Tibial nerve (tissue), 4 donors: ENCODE measurements around the gene MME. TPM values are rescaled to one million over a fixed set of nuclear protein-coding genes. Genes with fewer than 3 reads are reported as not detected.

Experiments
- DNase-seq, 2 donors: peaks; one replicate each; pipeline ENCODE4 v3.0.0-alpha.2; 2019; ENCODE audit warnings: low spot score in 2 of 2
- H3K27ac ChIP-seq, 4 donors: fragments of 200-600 bp; sonication (generic) in 3 of 4; one replicate each; pipeline ENCODE4 v1.5.1; 2017 to 2019; ENCODE audit warnings: mild to moderate bottlenecking in 1 of 4
- H3K27me3 ChIP-seq, 2 donors: fragments of 200-600 bp; sonication (generic) in 1 of 2; one replicate each; pipeline versions ENCODE4 v1.5.1 to v1.6.0; 2017 to 2019
- H3K36me3 ChIP-seq, 3 donors: fragments of 200-600 bp; sonication (generic); one replicate each; pipeline ENCODE4 v1.5.1; 2018 to 2019
- H3K4me1 ChIP-seq, 4 donors: fragments of 200-600 bp; sonication (generic) in 3 of 4; one replicate each; pipeline ENCODE4 v1.5.1; 2017 to 2019
- H3K4me3 ChIP-seq, 4 donors: fragments of 200-600 bp; sonication (generic) in 3 of 4; one replicate each; pipeline ENCODE4 v1.5.1; 2017 to 2019; ENCODE audit warnings: mild to moderate bottlenecking in 1 of 4, moderate library complexity in 1 of 4
- H3K9me3 ChIP-seq, 4 donors: fragments of 200-600 bp; sonication (generic) in 3 of 4; one replicate each; pipeline ENCODE4 v1.5.1; 2017 to 2019
- CTCF ChIP-seq, 5 experiments: fragments of 200-600 bp in 3 of 5; fragments of 450-650 bp in 2 of 5; sonication (generic) in 3 of 5; IDR thresholded peaks; one replicate each; pipeline ENCODE4 v1.5.1; 2016 to 2019; ENCODE audit warnings: antibody characterized with exemption in 5 of 5, mild to moderate bottlenecking in 3 of 5, moderate library complexity in 2 of 5
- EP300 ChIP-seq, 2 donors: sonication (generic); formaldehyde crosslinking; IDR thresholded peaks; one replicate each; pipeline ENCODE4 v1.6.1; 2017; ENCODE audit warnings: antibody characterized with exemption in 2 of 2, mild to moderate bottlenecking in 1 of 2
- POLR2A ChIP-seq, 2 donors: fragments of 450-650 bp; IDR thresholded peaks; one replicate each; pipeline ENCODE4 v1.6.1; 2017; ENCODE audit warnings: antibody characterized with exemption in 2 of 2, mild to moderate bottlenecking in 2 of 2, moderate library complexity in 2 of 2
- WGBS, 2 donors: methylation state at CpG; one replicate each; pipeline ENCODE4 v1.1.5; 2018; 5-methylcytosine and 5-hydroxymethylcytosine counted together
- total RNA-seq, 4 donors: library from RNA; depleted of rRNA; stranded (reverse); fragments of >200 nt; gene quantifications; one replicate each; pipeline ENCODE4 v1.1.0, GENCODE V29; 2016

Gene MME
- total RNA-seq, 4 donors from 2014 or later: 47.7 to 127 (median 112) TPM

- Histone ChIP-seq H3K36me3 (no peaks in the 10 kb centered on the region), H3K4me1 (peaks cover 0 to 8% (median 0%) of the 10 kb centered on the region in 4 donors), H3K27me3 (no peaks in the 10 kb centered on the region), H3K27ac (no peak overlapping the region), H3K9me3 (no peaks in the 10 kb centered on the region), H3K4me3 (no peak overlapping the region)
- no peak for DNase-seq
- TF ChIP-seq POLR2A (IDR thresholded peaks at IDR 0.05) (no peak), CTCF (IDR thresholded peaks at IDR 0.05) (no peak), EP300 (IDR thresholded peaks at IDR 0.05) (no peak)
- 72 to 75% methylated on average over 3 of the region's 3 CpGs for WGBS, 2 donors
Measured at GRCh38 chr3:155178810-155179436, 98.8 kb downstream of the MME start.

- no peak for DNase-seq
- H3K36me3 ChIP-seq: no peaks in the 10 kb centered on the region
- H3K27me3 ChIP-seq: no peaks in the 10 kb centered on the region
- TF ChIP-seq CTCF (IDR thresholded peaks at IDR 0.05): no peak
- TF ChIP-seq POLR2A (IDR thresholded peaks at IDR 0.05): no peak
- no peak for TF ChIP-seq EP300 (IDR thresholded peaks at IDR 0.05)
- WGBS, 2 donors: 57 to 71% methylated on average over 2 of the region's 2 CpGs
- H3K4me1 ChIP-seq: peaks cover 0 to 12% (median 0%) of the 10 kb centered on the region in 4 donors
- H3K4me3 ChIP-seq: no peak overlapping the region
- H3K27ac ChIP-seq: no peak overlapping the region
- H3K9me3 ChIP-seq: no peaks in the 10 kb centered on the region
Measured at GRCh38 chr3:155179437-155179827, 99.3 kb downstream of the MME start.

- Histone ChIP-seq H3K9me3 (no peaks in the 10 kb centered on the region), H3K27me3 (no peaks in the 10 kb centered on the region), H3K4me3 (no peak overlapping the region), H3K27ac (no peak overlapping the region), H3K4me1 (peaks cover 0 to 13% (median 0%) of the 10 kb centered on the region in 4 donors), H3K36me3 (no peaks in the 10 kb centered on the region)
- DNase-seq: no peak
- TF ChIP-seq EP300 (IDR thresholded peaks at IDR 0.05) (no peak), CTCF (IDR thresholded peaks at IDR 0.05) (no peak), POLR2A (IDR thresholded peaks at IDR 0.05) (no peak)
- WGBS, 2 donors: 79 to 88% methylated on average over 5 of the region's 5 CpGs
Measured at GRCh38 chr3:155179966-155180757, 100.0 kb downstream of the MME start.

GRCh38 chr3:155182467-155182866 lies 102.3 kb downstream of the MME start:
- Histone ChIP-seq H3K36me3 (no peaks in the 10 kb centered on the region), H3K9me3 (no peaks in the 10 kb centered on the region), H3K4me3 (no peak overlapping the region), H3K27me3 (no peaks in the 10 kb centered on the region), H3K27ac (no peak overlapping the region), H3K4me1 (peaks cover 0 to 13% (median 0%) of the 10 kb centered on the region in 4 donors)
- no peak for DNase-seq
- TF ChIP-seq CTCF (IDR thresholded peaks at IDR 0.05) (no peak), POLR2A (IDR thresholded peaks at IDR 0.05) (no peak), EP300 (IDR thresholded peaks at IDR 0.05) (no peak)
- WGBS, 2 donors: 90 to 96% methylated on average over 1 of the region's 1 CpG

- Histone ChIP-seq H3K27me3 (no peaks in the 10 kb centered on the region), H3K27ac (peak overlapping the region in 1 of 4 donors; percentile 12), H3K9me3 (no peaks in the 10 kb centered on the region), H3K36me3 (no peaks in the 10 kb centered on the region), H3K4me1 (peaks cover 0 to 13% (median 0%) of the 10 kb centered on the region in 4 donors), H3K4me3 (no peak overlapping the region)
- WGBS, 2 donors: 50 to 59% methylated on average over 1 of the region's 1 CpG
- no peak for TF ChIP-seq POLR2A (IDR thresholded peaks at IDR 0.05)
- TF ChIP-seq CTCF (IDR thresholded peaks at IDR 0.05): no peak
- no peak for TF ChIP-seq EP300 (IDR thresholded peaks at IDR 0.05)
- no peak for DNase-seq
Measured at GRCh38 chr3:155184011-155184410, 103.9 kb downstream of the MME start.
